Amniotic epithelial cell (primary cell): Measurements from ENCODE around the gene RXRA.

ENCODE experiments used
- DNase-seq: peaks from one replicate; pipeline ENCODE4 v3.0.0-alpha.2; 2010; ENCODE audit warnings: low read depth

Gene RXRA

GRCh38 chr9:134419684-134420076 lies 93.4 kb downstream of the RXRA start:
- DNase-seq: no peak

GRCh38 chr9:134420281-134420845 lies 94.1 kb downstream of the RXRA start:
- no peak for DNase-seq

- no peak for DNase-seq
Measured at GRCh38 chr9:134420974-134421432, 94.7 kb downstream of the RXRA start.

- no peak for DNase-seq
Measured at GRCh38 chr9:134421888-134422287, 95.6 kb downstream of the RXRA start.

- peak; percentile 44 for DNase-seq
Measured at GRCh38 chr9:134422301-134423090, 96.2 kb downstream of the RXRA start.

- DNase-seq: no peak
Measured at GRCh38 chr9:134423166-134423565, 96.9 kb downstream of the RXRA start.

GRCh38 chr9:134423749-134424148 lies 97.5 kb downstream of the RXRA start:
- DNase-seq: no peak

- DNase-seq: no peak
Measured at GRCh38 chr9:134424818-134425217, 98.6 kb downstream of the RXRA start.

- no peak for DNase-seq
Measured at GRCh38 chr9:134425401-134425800, 99.1 kb downstream of the RXRA start.

GRCh38 chr9:134425812-134426211 lies 99.6 kb downstream of the RXRA start:
- DNase-seq: no peak

- no peak for DNase-seq
Measured at GRCh38 chr9:134426436-134426835, 100.2 kb downstream of the RXRA start.

GRCh38 chr9:134427153-134427782 lies 101.0 kb downstream of the RXRA start:
- DNase-seq: no peak

- no peak for DNase-seq
Measured at GRCh38 chr9:134428559-134428958, 102.3 kb downstream of the RXRA start.

- DNase-seq: no peak
Measured at GRCh38 chr9:134429007-134429406, 102.8 kb downstream of the RXRA start.

GRCh38 chr9:134429481-134429880 lies 103.2 kb downstream of the RXRA start:
- DNase-seq: no peak

GRCh38 chr9:134431095-134431494 lies 104.8 kb downstream of the RXRA start:
- DNase-seq: no peak

- DNase-seq: no peak
Measured at GRCh38 chr9:134431626-134432025, 105.4 kb downstream of the RXRA start.

GRCh38 chr9:134432471-134432870 lies 106.2 kb downstream of the RXRA start:
- no peak for DNase-seq

- DNase-seq: peak; percentile 43
Measured at GRCh38 chr9:134433101-134433500, 106.8 kb downstream of the RXRA start.

- no peak for DNase-seq
Measured at GRCh38 chr9:134433909-134434882, 107.9 kb downstream of the RXRA start.

- DNase-seq: peak; percentile 96
Measured at GRCh38 chr9:134434894-134435506, 108.7 kb downstream of the RXRA start.
